ENCODE results near the gene ASB11.

DNA sequence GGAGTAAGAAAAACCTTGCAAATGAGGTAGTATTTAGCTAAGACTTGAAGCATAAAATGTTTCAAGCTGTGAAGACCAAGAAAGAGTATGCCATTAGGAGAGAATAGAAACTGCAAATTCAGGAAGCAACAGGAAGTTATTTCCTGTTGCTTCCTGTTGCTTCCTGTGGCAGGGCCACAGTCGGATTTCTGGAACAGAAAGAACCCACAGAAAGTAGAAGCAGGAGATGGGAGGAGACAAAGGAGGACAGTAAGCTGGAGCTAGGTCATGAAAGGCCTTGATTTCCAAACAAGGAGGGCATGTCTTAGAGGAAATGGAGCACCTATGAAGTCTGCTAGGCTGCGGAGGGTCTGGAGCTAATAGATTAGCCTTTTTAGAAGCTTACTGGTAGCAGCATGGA, 17.2 kb downstream of the ASB11 start:
- TF ChIP-seq, protein P1, sequence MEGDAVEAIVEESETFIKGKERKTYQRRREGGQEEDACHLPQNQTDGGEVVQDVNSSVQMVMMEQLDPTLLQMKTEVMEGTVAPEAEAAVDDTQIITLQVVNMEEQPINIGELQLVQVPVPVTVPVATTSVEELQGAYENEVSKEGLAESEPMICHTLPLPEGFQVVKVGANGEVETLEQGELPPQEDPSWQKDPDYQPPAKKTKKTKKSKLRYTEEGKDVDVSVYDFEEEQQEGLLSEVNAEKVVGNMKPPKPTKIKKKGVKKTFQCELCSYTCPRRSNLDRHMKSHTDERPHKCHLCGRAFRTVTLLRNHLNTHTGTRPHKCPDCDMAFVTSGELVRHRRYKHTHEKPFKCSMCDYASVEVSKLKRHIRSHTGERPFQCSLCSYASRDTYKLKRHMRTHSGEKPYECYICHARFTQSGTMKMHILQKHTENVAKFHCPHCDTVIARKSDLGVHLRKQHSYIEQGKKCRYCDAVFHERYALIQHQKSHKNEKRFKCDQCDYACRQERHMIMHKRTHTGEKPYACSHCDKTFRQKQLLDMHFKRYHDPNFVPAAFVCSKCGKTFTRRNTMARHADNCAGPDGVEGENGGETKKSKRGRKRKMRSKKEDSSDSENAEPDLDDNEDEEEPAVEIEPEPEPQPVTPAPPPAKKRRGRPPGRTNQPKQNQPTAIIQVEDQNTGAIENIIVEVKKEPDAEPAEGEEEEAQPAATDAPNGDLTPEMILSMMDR (IDR thresholded peaks at IDR 0.05), result no peak
- TF ChIP-seq POLR2A (IDR thresholded peaks at IDR 0.05), result no peak
